Astrocyte of the cerebellum (primary cell): ENCODE data around the gene SLC39A11.

Source experiments
- DNase-seq: peaks from one replicate; pipeline ENCODE4 v3.0.0-alpha.2; 2011; ENCODE audit warnings: low read depth
- H3K4me3 ChIP-seq: 2 replicates; pipeline ENCODE4 v1.5.1; 2011; ENCODE audit warnings: mild to moderate bottlenecking, low read depth, low read length, moderate library complexity
- in situ Hi-C: cut with HindIII; loops from 2 replicates; pipeline ENCODE4 v1.10.0; 2017; ENCODE audit warnings: low sequenced_read_pairs
- TF ChIP-seq, protein P1 (sequence below): IDR thresholded peaks from 2 replicates; pipeline ENCODE4 v1.5.1; 2012; ENCODE audit warnings: low read length, low read depth, moderate library complexity, mild to moderate bottlenecking; ENCODE audit errors: missing control alignments

The SLC39A11 gene

DNA sequence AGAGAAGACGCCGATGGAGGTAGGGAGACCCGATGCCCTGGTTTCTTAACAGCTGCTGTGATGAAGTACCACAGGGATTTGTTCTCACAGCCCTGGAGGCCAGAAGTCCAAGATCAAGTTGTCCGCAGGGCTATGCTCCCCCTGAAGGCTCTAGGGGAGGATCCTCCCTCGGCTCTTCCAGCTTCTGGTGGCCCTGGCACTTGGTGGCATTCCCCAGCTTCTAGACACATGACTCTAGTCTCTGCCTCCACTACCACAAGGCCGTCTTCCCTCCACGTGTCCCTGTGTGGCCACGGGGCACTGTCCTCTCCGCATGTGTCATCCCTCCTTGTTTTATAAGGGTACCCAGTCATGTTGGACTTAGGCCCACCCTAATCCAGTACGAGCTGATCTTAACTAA, 375.2 kb downstream of the SLC39A11 start:
- TF ChIP-seq, protein P1, sequence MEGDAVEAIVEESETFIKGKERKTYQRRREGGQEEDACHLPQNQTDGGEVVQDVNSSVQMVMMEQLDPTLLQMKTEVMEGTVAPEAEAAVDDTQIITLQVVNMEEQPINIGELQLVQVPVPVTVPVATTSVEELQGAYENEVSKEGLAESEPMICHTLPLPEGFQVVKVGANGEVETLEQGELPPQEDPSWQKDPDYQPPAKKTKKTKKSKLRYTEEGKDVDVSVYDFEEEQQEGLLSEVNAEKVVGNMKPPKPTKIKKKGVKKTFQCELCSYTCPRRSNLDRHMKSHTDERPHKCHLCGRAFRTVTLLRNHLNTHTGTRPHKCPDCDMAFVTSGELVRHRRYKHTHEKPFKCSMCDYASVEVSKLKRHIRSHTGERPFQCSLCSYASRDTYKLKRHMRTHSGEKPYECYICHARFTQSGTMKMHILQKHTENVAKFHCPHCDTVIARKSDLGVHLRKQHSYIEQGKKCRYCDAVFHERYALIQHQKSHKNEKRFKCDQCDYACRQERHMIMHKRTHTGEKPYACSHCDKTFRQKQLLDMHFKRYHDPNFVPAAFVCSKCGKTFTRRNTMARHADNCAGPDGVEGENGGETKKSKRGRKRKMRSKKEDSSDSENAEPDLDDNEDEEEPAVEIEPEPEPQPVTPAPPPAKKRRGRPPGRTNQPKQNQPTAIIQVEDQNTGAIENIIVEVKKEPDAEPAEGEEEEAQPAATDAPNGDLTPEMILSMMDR, result no peak
- no peak overlapping the region for H3K4me3 ChIP-seq
- no peak for DNase-seq
- in situ Hi-C loops, result no loop called here

DNA sequence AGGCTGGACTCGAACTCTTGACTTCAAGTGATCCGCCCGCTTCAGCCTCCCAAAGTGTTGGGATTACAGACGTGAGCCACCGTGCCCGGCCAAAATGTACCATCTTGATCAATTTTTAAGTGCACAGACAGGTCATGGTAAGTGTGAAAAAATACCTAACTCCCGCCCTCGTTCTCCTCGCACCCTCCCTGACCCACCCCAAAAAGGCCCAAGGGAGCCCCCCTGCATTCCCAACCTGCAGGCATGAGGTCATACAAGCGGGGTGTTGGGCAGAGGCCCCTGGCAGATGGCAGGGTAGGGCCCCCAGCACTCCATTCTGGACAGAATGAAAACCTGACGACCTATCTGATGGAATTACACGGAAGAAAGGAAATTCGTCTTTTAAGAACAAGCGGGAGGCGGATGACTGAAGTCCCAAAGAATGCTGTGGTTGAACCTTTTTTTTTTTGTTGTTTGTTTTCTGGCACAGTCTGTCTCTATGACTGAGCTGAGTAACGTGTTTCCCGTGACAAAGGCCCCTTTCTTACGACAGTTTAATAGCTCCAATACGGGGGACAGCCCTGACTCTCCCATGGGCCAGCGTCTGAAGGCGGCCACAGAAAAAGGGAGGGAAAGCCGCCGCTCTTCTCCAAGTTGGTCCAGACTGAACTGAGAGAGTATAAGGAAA, 376.4 kb downstream of the SLC39A11 start:
- in situ Hi-C loops, result no loop called here
- no peak overlapping the region for H3K4me3 ChIP-seq
- TF ChIP-seq, protein P1, result no peak
- peak; percentile 92 for DNase-seq

DNA sequence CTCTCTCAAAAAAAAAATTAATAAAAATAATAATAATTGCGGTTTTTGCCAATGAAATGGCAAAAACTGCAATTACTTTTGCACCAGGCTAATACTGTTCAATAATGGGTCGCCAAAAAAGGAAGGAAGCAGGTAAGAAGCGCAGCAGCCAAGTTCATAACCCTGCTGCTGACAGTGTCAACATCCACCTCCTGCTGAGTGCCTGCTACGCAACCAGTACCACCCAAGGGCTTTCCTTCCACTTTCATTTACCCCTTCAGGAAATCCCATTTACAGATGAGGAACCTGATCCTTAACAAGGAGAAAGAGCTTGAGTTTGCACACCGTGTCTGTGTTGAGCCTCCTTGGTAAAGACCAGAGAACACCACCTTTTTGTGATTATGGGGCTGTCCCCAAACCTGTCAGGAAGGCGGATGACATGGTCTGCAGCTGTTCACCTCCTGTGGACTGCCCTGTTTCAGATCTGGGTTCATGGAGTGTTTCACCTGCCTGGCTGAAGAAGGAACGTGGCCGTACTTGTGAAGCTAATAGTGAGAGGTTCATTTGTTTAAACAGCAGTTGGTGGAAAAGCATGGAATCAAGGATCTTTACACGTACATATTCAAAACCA, 378.0 kb downstream of the SLC39A11 start:
- TF ChIP-seq, protein P1, result no peak
- in situ Hi-C loops, result no loop called here
- no peak overlapping the region for H3K4me3 ChIP-seq
- no peak for DNase-seq

DNA sequence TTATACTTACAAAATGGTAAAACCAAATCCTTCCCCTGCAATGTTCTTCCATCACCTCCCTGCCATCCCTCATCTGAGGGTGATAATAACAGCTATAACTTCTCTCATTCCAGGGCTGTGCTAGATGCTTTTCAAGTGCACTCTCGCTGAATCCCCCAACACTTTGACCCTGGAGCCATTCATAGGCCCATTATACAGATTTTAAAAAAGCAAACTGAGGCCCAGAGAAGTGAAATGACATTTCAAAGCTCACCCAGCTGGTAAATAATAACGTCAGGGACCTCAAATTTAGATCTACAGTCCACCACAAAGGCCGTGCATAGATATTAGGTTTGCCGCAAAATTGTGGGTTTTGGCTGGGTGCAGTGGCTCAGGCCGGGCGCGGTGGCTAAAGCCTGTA, 378.8 kb downstream of the SLC39A11 start:
- H3K4me3 ChIP-seq, result no peak overlapping the region
- in situ Hi-C loops, result no loop called here
- TF ChIP-seq, protein P1, result no peak
- no peak for DNase-seq

DNA sequence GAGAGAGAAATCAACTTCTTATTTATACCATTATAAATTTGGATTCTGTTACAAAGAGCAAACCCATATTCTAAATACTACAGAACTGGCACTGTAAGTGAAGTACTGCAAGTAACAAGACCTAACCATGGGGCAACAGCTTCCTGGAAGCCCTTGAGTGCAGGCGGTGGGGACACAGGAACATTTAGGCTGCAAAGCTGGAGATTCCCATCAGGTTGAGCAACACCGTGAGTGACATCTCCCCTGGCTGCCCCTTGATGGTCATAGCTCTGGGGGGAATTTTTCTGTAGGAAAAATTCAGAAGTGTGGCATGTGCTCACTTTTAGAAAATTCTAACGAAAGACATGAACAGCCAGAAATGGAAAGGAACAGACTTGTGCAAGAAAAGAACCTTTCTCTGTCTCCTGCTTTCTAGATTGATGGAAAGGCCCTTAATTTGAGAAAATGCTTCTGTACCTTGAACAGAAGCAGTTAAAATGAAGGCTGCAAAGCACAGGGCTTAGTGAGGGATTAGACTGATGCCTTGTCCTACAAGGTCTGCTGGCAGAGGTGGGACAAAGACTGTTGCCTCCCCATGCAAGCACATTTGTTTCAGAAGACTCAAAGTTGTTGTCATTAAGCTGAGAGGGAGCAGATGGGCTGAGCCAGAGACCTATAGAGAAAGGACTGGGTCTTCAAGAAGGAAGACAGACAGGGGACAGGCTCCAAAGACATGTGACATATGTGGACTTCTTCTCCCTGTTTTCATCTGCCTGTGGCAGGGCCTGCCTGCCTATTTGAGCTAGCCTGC, 380.8 kb downstream of the SLC39A11 start:
- in situ Hi-C loops, result no loop called here
- DNase-seq, result no peak
- H3K4me3 ChIP-seq, result no peak overlapping the region
- TF ChIP-seq, protein P1, result no peak

DNA sequence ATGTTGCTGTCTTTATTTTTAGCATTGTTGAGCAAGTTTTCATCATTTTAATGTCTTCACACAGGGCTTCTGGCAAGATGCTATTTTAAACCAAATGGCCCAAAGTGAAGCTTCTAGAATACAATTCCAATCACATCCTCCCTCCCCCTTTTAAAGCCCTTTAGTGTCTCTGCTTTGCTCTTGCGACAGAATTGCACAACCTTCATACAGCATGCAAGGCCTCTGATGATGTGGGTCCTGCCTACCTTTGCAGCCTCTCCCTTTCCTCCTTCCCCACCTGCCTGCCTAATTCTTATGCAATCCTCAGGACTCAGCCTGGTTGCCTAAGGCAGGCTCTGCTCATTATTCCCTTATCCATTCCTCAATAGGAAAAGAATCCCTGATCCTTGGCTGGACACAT, 381.7 kb downstream of the SLC39A11 start:
- TF ChIP-seq, protein P1, result no peak
- in situ Hi-C loops, result no loop called here
- DNase-seq, result no peak
- H3K4me3 ChIP-seq, result no peak overlapping the region
